GM12875 (cell line): Measurements from ENCODE around the gene RASAL2.

Source experiments
- H3K4me3 ChIP-seq: one replicate; pipeline ENCODE4 v1.5.1; 2011; ENCODE audit warnings: low read depth, low read length, control low read depth
- TF ChIP-seq, protein P1 (sequence below): IDR thresholded peaks from 2 replicates; pipeline ENCODE4 v1.5.1; 2011; ENCODE audit warnings: low read depth, mild to moderate bottlenecking, control low read depth, inconsistent platforms, low read length, moderate library complexity, borderline replicate concordance; ENCODE audit not compliant: insufficient read depth

Gene RASAL2

DNA sequence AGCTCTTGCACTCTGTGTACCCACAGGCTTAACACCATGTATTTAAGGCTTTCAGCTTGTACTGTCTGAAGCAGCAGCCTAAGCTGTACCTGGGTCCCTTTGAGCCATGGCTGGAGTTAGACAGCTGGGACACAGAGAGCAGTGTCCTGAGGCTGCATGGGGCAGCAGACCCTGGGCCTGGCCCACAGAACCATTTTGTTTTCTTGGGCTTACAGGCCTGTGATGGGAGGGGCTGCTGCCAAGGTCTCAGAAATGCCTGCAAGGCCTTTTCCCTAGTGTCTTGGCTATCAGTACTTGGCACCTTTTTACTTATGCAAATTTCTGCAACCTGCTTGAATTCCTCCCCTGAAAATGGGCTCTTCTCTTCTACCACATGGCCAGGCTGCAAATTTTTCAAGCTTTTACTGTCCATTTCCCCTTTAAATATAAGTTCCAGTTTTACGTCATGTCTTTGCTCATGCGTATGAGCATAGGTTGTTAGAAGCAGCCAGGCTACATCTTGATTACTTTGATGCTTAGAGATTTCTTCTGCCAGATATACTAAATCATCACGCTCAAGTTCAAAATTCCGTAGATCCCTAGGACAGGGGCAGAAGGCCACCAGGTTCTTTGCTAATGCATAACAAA is 259.0 kb downstream of the RASAL2 start:
- TF ChIP-seq, protein P1, sequence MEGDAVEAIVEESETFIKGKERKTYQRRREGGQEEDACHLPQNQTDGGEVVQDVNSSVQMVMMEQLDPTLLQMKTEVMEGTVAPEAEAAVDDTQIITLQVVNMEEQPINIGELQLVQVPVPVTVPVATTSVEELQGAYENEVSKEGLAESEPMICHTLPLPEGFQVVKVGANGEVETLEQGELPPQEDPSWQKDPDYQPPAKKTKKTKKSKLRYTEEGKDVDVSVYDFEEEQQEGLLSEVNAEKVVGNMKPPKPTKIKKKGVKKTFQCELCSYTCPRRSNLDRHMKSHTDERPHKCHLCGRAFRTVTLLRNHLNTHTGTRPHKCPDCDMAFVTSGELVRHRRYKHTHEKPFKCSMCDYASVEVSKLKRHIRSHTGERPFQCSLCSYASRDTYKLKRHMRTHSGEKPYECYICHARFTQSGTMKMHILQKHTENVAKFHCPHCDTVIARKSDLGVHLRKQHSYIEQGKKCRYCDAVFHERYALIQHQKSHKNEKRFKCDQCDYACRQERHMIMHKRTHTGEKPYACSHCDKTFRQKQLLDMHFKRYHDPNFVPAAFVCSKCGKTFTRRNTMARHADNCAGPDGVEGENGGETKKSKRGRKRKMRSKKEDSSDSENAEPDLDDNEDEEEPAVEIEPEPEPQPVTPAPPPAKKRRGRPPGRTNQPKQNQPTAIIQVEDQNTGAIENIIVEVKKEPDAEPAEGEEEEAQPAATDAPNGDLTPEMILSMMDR = no peak
- H3K4me3 ChIP-seq = no peak overlapping the region

DNA sequence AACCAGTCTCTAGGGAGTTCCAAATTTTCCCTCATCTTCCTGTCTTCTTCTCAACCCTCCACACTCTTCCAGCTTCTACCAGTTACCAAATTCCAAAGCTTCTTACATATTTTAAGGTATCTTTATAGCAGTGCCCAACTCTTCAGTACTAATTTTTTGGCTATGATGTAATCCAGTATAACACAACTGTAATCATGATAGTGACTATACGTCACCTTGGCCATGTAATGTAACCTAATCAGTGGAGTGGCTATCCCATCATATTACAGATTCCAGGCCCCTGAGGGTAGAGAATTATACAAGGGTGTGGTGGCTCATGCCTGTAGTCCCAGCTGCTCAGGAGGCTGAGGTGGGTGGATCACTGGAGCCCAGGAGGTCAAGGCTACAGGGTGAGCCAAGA is 259.6 kb downstream of the RASAL2 start:
- H3K4me3 ChIP-seq = no peak overlapping the region
- TF ChIP-seq, protein P1 = no peak

DNA sequence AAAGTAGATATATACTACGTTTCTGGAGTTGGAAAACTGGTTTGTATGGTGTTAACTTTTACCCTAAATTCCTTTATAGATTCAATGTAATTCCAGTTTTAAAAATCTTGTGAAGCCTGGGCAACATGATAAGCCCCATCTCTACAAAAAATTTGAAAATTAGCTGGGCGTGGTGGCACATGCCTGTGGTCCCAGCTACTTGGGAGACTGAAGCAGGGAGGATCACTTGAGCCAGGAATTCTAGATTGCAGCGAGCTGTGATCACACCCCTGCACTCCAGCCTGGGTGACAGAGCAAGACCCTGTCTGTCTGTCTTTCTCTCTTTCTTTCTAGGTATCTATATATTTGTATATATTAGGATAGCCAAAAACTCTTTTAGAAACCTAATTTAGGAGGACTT is 260.9 kb downstream of the RASAL2 start:
- TF ChIP-seq, protein P1 = no peak
- H3K4me3 ChIP-seq = no peak overlapping the region

- TF ChIP-seq, protein P1 = no peak
- no peak overlapping the region for H3K4me3 ChIP-seq
Measured at GRCh38 chr1:178356299-178356698, 262.4 kb downstream of the RASAL2 start.

- TF ChIP-seq, protein P1 = no peak
Measured at GRCh38 chr1:178358456-178358855, 264.6 kb downstream of the RASAL2 start.

GRCh38 chr1:178360421-178360820 is 266.5 kb downstream of the RASAL2 start:
- TF ChIP-seq, protein P1 = no peak
- H3K4me3 ChIP-seq = no peak overlapping the region

More at GRCh38 chr1:178358456-178358855, 264.6 kb downstream of the RASAL2 start:
- no peak overlapping the region for H3K4me3 ChIP-seq

- TF ChIP-seq, protein P1 = peak; percentile 47; the same call in 1 of the 2 replicates
- no peak overlapping the region for H3K4me3 ChIP-seq
Measured at GRCh38 chr1:178361847-178362246, 267.9 kb downstream of the RASAL2 start.
